OCI-LY3 (cell line): ENCODE measurements around the gene C11orf24.

Source experiments
- H2AFZ ChIP-seq: fragments of 200-600, 300-600 bp; shearing (Covaris generic); 2 replicates; pipeline ENCODE4 v1.6.0; 2014; ENCODE audit warnings: antibody characterized with exemption, low read depth, low read length
- H3K27ac ChIP-seq: fragments of 200-600, 300-600 bp; sonication (generic); 2 replicates; pipeline ENCODE4 v1.5.1; 2014; ENCODE audit warnings: mild to moderate bottlenecking, low read length, moderate library complexity, mixed read lengths
- H3K27me3 ChIP-seq: fragments of 200-600, 300-600 bp; sonication (generic); 2 replicates; pipeline ENCODE4 v1.6.1; 2014; ENCODE audit warnings: low read depth, low read length, mixed read lengths
- H3K36me3 ChIP-seq: fragments of 200-600, 300-600 bp; sonication (generic); replicated peaks from 2 replicates; pipeline ENCODE3; 2014; ENCODE audit warnings: low read depth, low read length, mixed read lengths
- H3K4me1 ChIP-seq: fragments of 300-600, 200-600 bp; sonication (generic); 2 replicates; pipeline ENCODE4 v1.6.1; 2014; ENCODE audit warnings: low read length, mixed read lengths
- H3K4me2 ChIP-seq: fragments of 200-600, 300-600 bp; sonication (generic); 2 replicates; pipeline ENCODE4 v1.6.1; 2014; ENCODE audit warnings: low read length, mixed read lengths
- H3K4me3 ChIP-seq: fragments of 300-600, 200-600 bp; sonication (generic); 2 replicates; pipeline ENCODE4 v1.5.1; 2014; ENCODE audit warnings: antibody characterized with exemption, mild to moderate bottlenecking, low read length, moderate library complexity
- H3K79me2 ChIP-seq: fragments of 300-600, 200-600 bp; shearing (Covaris generic); 2 replicates; pipeline ENCODE4 v1.6.1; 2014; ENCODE audit warnings: mild to moderate bottlenecking, low read length, mixed read lengths
- H3K9ac ChIP-seq: fragments of 300-600, 200-600 bp; shearing (Covaris generic); 2 replicates; pipeline ENCODE4 v1.6.0; 2014; ENCODE audit warnings: mild to moderate bottlenecking, low read length, moderate library complexity
- H3K9me3 ChIP-seq: fragments of 200-600, 300-600 bp; shearing (Covaris generic); 2 replicates; pipeline ENCODE4 v1.6.1; 2014; ENCODE audit warnings: low read length, mixed read lengths; ENCODE audit not compliant: insufficient read depth
- H4K20me1 ChIP-seq: fragments of 200-600, 300-600 bp; sonication (generic); 2 replicates; pipeline ENCODE4 v1.6.1; 2016; ENCODE audit warnings: low read length, mixed read lengths; ENCODE audit not compliant: insufficient read depth
- EZH2phosphoT487 ChIP-seq: fragments of 200-600 bp; shearing (Covaris generic); IDR thresholded peaks from 2 replicates; pipeline ENCODE4 v1.6.1; 2018; ENCODE audit warnings: antibody characterized with exemption, mixed run types, low read depth
- TF ChIP-seq, protein P1 (sequence below): fragments of 200-600, 300-600 bp; sonication (generic); IDR thresholded peaks from 2 replicates; pipeline ENCODE4 v1.5.1; 2014; ENCODE audit warnings: antibody characterized with exemption, low read length, low read depth

C11orf24 gene

DNA sequence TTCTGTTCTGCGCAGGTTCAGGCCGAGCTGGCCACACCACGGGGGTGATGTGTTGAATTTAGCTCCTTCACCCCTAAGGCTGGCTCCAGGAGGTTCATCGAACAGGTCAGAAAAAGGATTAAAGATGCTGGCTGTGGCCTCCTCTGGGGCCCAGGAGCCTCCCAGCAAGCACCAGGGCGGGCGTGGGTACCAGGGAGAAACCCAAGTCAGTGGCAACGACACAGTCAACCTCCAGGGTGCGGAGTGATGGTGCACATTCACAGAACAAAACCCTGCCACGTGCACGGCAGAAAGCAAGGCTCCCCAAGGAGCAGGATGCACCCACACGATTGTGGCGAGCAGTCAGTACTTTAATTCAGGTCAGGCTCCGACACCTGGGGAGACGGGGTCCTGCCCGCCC is 10.8 kb downstream of the C11orf24 start:
- Histone ChIP-seq H2AFZ (no peak overlapping the region), H3K4me2 (no peak overlapping the region), H3K79me2 (peaks cover 14% of the 10 kb centered on the region), H3K4me1 (peaks cover 13% of the 10 kb centered on the region), H3K9ac (no peak overlapping the region), H3K27me3 (no peaks in the 10 kb centered on the region), H3K4me3 (no peak overlapping the region), H3K9me3 (no peaks in the 10 kb centered on the region), H3K27ac (no peak overlapping the region), H3K36me3 (peaks cover 57% of the 10 kb centered on the region), H4K20me1 (no peaks in the 10 kb centered on the region; the same call in 1 of the 2 replicates)
- TF ChIP-seq, protein P1, sequence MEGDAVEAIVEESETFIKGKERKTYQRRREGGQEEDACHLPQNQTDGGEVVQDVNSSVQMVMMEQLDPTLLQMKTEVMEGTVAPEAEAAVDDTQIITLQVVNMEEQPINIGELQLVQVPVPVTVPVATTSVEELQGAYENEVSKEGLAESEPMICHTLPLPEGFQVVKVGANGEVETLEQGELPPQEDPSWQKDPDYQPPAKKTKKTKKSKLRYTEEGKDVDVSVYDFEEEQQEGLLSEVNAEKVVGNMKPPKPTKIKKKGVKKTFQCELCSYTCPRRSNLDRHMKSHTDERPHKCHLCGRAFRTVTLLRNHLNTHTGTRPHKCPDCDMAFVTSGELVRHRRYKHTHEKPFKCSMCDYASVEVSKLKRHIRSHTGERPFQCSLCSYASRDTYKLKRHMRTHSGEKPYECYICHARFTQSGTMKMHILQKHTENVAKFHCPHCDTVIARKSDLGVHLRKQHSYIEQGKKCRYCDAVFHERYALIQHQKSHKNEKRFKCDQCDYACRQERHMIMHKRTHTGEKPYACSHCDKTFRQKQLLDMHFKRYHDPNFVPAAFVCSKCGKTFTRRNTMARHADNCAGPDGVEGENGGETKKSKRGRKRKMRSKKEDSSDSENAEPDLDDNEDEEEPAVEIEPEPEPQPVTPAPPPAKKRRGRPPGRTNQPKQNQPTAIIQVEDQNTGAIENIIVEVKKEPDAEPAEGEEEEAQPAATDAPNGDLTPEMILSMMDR: no peak
- TF ChIP-seq EZH2phosphoT487: no peak

DNA sequence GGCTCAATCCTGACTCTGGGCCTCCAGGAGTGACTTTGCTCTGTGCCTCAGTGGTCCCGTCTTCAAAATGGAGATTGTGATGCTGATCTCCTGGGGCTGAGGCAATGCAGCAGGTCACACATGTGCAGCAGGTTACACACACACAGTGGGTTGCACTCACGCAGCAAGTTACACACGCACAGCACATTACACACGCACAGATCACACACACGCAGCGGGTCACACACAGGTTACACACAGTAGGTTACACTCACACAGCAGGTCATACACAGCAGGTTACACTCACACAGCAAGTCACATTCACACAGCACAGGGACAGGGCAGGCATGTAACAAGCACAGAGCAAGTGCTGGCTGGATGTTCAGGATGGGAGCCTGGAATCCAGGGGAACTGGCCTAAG is 11.3 kb downstream of the C11orf24 start:
- Histone ChIP-seq H4K20me1 (no peaks in the 10 kb centered on the region; the same call in 1 of the 2 replicates), H2AFZ (no peak overlapping the region), H3K9ac (no peak overlapping the region), H3K9me3 (no peaks in the 10 kb centered on the region), H3K36me3 (peaks cover 52% of the 10 kb centered on the region), H3K4me1 (peaks cover 8% of the 10 kb centered on the region), H3K27ac (no peak overlapping the region), H3K27me3 (no peaks in the 10 kb centered on the region), H3K79me2 (peaks cover 9% of the 10 kb centered on the region), H3K4me3 (no peak overlapping the region), H3K4me2 (no peak overlapping the region)
- TF ChIP-seq EZH2phosphoT487: no peak
- TF ChIP-seq, protein P1: no peak

DNA sequence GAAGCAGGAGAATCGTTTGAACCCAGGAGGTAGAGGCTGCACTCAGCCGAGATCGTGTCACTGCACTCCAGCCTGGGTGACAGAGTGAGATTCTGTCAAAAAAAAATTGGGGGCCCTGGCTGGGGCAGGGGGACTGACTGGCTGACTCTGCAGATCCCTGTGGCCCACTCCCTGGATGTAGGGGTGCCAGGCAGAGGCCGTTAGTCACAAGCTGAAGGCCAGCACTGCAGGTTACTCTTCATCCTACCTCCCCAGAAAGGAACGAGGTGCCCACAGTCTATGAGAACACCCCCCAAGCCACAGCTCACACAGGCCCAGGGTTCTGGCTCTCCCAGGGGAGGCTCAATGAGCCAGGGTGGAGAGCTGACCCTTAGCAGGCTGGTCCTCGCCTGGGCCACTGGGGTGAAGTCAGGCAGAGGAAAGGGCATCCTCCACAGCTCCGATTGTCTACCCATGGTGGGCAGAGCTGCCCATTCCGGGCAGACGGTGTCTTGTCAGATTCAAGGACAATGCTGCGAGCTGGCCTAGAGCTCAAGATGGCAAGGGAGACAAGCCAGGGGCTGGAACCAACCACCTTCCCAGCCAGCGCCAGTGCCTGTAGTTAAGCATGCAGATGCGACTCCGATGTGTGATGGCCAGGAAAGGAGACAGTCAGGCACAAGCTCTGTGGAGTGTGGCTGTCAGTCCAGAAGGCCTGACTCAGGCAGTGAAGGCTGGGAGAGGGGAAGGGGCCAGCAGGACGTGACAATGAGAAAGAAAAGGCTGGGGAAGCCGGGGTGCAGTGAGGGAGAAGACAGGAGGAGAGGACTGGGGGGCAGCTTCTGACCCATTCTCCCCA is 12.4 kb downstream of the C11orf24 start:
- no peaks in the 10 kb centered on the region for H3K79me2 ChIP-seq
- H3K9ac ChIP-seq: no peak overlapping the region
- H4K20me1 ChIP-seq: no peaks in the 10 kb centered on the region; the same call in 1 of the 2 replicates
- H3K4me3 ChIP-seq: no peak overlapping the region
- TF ChIP-seq EZH2phosphoT487: no peak
- TF ChIP-seq, protein P1: no peak
- H2AFZ ChIP-seq: no peak overlapping the region
- peaks cover 42% of the 10 kb centered on the region for H3K36me3 ChIP-seq
- H3K27me3 ChIP-seq: no peaks in the 10 kb centered on the region
- peaks cover 7% of the 10 kb centered on the region for H3K4me1 ChIP-seq
- H3K27ac ChIP-seq: no peak overlapping the region
- H3K4me2 ChIP-seq: no peak overlapping the region
- H3K9me3 ChIP-seq: no peaks in the 10 kb centered on the region

DNA sequence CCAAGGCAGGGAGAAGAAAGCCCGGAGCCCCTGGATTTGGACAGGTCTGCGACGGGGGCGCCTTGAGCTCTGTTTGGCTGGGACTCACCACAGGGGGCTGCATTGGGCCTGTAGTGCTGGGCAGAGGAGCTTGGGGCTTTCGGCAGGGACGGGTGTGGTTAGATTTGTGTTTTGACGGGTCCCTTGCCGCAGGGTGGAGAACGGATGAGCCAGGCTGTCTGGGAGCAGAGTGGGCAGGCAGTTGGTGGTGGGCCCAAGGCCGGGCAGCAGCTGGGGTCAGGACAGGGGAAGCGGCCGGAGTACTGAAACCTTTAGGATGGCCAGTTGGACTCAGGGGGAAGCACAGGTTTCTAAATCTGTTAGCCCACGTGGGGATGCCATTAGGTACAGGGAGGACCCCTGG is 13.4 kb downstream of the C11orf24 start:
- no peak for TF ChIP-seq EZH2phosphoT487
- TF ChIP-seq, protein P1: no peak
- H4K20me1 ChIP-seq: no peaks in the 10 kb centered on the region; the same call in 1 of the 2 replicates
- peaks cover 35% of the 10 kb centered on the region for H3K36me3 ChIP-seq
- H3K27ac ChIP-seq: no peak overlapping the region
- H3K9me3 ChIP-seq: no peaks in the 10 kb centered on the region
- no peak overlapping the region for H2AFZ ChIP-seq
- no peak overlapping the region for H3K9ac ChIP-seq
- no peaks in the 10 kb centered on the region for H3K27me3 ChIP-seq
- no peak overlapping the region for H3K4me3 ChIP-seq
- no peaks in the 10 kb centered on the region for H3K79me2 ChIP-seq
- H3K4me2 ChIP-seq: no peak overlapping the region
- H3K4me1 ChIP-seq: peaks cover 7% of the 10 kb centered on the region
